B cell (primary cell): Measurements from ENCODE around the gene TRA2B. TPM values are rescaled to one million over a fixed set of nuclear protein-coding genes. Genes with fewer than 3 reads are reported as not detected.
"Not testable (repeated sequence)": the region's sequence is repeated elsewhere in the genome, so short reads cannot be mapped to it uniquely, and the experiment has no call there.

ENCODE experiments used
- ATAC-seq: fragments of 200-7000 bp; cut with Tn5 transposase; one replicate; pipeline ENCODE4 v1.10.0; 2021; ENCODE audit warnings: low read depth, mild to moderate bottlenecking, moderate number of reproducible peaks, moderate library complexity
- CTCF ChIA-PET: fragments of 350-600 bp; sonication (Branson Sonifier 250); formaldehyde crosslinking; loops from one replicate; lab custom pipeline; 2021; ENCODE audit warnings: antibody characterized with exemption, inconsistent platforms; lab: Charles Lee
- POLR2A ChIA-PET: fragments of 350-600 bp; sonication (Branson Sonifier 250); formaldehyde crosslinking; loops from one replicate; lab custom pipeline; 2021; ENCODE audit warnings: antibody characterized with exemption; lab: Charles Lee
- DNase-seq: peaks from one replicate; pipeline ENCODE4 v3.0.0; 2013
- H2AFZ ChIP-seq: 2 replicates; pipeline ENCODE4 v1.6.1; 2012; ENCODE audit warnings: mild to moderate bottlenecking, low read depth, low read length; ENCODE audit not compliant: insufficient read depth, poor library complexity, severe bottlenecking
- H3K27ac ChIP-seq, 2 donors: 1 replicate in 1 of 2; 2 replicates in 1 of 2; pipeline ENCODE4 v1.5.1; 2012 to 2013; ENCODE audit warnings: low read length in 2 of 2, mild to moderate bottlenecking in 2 of 2, moderate library complexity in 1 of 2
- H3K27me3 ChIP-seq, 4 experiments: fragments of 200-600 bp in 1 of 4; sonication (generic) in 1 of 4; replicated peaks in 1 of 4; 1 replicate in 2 of 4; 2 replicates in 2 of 4; pipeline versions ENCODE4 v1.6.1 to v1.7.0; 2013 to 2016; ENCODE audit warnings: low read length in 3 of 4, mild to moderate bottlenecking in 2 of 4, mixed read lengths in 1 of 4, moderate library complexity in 1 of 4; ENCODE audit not compliant: insufficient read depth in 4 of 4, control insufficient read depth in 3 of 4; ENCODE audit errors: control extremely low read depth in 1 of 4
- H3K36me3 ChIP-seq, 2 experiments: replicated peaks in 1 of 2; 1 replicate in 1 of 2; 2 replicates in 1 of 2; pipeline versions ENCODE4 v1.6.1 to v1.7.1; 2013; ENCODE audit warnings: low read length in 1 of 2; ENCODE audit not compliant: insufficient read depth in 2 of 2, control insufficient read depth in 1 of 2; ENCODE audit errors: control extremely low read depth in 1 of 2, extremely low read depth in 1 of 2
- H3K4me1 ChIP-seq, 2 donors: fragments of 200-600 bp in 1 of 2; sonication (generic) in 1 of 2; 1 replicate in 1 of 2; 2 replicates in 1 of 2; pipeline versions ENCODE4 v1.5.1 to v1.6.1; 2013 to 2017; ENCODE audit warnings: low read length in 2 of 2; ENCODE audit not compliant: control insufficient read depth in 2 of 2, insufficient read depth in 2 of 2
- H3K4me2 ChIP-seq: replicated peaks from 2 replicates; pipeline ENCODE3; 2012; ENCODE audit warnings: mild to moderate bottlenecking, low read depth, low read length; ENCODE audit not compliant: poor library complexity, severe bottlenecking
- H3K4me3 ChIP-seq, 5 experiments: fragments of 200-600 bp in 1 of 5; sonication (generic) in 1 of 5; 1 replicate in 3 of 5; 2 replicates in 2 of 5; pipeline versions ENCODE4 v1.5.1 to v1.7.0; 2011 to 2016; ENCODE audit warnings: low read length in 4 of 5, mild to moderate bottlenecking in 4 of 5, low read depth in 2 of 5, control low read depth in 1 of 5, moderate library complexity in 1 of 5; ENCODE audit not compliant: insufficient read depth in 1 of 5; ENCODE audit errors: control extremely low read depth in 1 of 5, extremely low read depth in 1 of 5
- H3K79me2 ChIP-seq: fragments of 200-600 bp; sonication (generic); one replicate; pipeline ENCODE4 v1.6.0; 2016; ENCODE audit warnings: low read length; ENCODE audit not compliant: control insufficient read depth, insufficient read depth
- H3K9ac ChIP-seq: fragments of 200-600 bp; sonication (generic); 2 replicates; pipeline ENCODE4 v1.6.1; 2017; ENCODE audit warnings: mild to moderate bottlenecking, low read length, moderate library complexity
- H3K9me3 ChIP-seq, 3 donors: one replicate each; pipeline versions ENCODE4 v1.6.1 to v1.7.1; 2013; ENCODE audit warnings: low read length in 2 of 3; ENCODE audit not compliant: control insufficient read depth in 2 of 3, insufficient read depth in 1 of 3; ENCODE audit errors: control extremely low read depth in 1 of 3
- H4K20me1 ChIP-seq: 2 replicates; pipeline ENCODE4 v1.6.0; 2012; ENCODE audit warnings: mild to moderate bottlenecking, low read length; ENCODE audit not compliant: insufficient read depth, control insufficient read depth, poor library complexity, severe bottlenecking
- H3K27ac Mint-ChIP-seq: one replicate; pipeline ENCODE4 v1.8.0; 2021; ENCODE audit warnings: mixed read lengths
- H3K27me3 Mint-ChIP-seq: one replicate; pipeline ENCODE4 v1.8.0; 2021; ENCODE audit warnings: mixed read lengths
- H3K4me1 Mint-ChIP-seq: one replicate; pipeline ENCODE4 v1.8.0; 2021; ENCODE audit warnings: mixed read lengths
- H3K4me3 Mint-ChIP-seq: one replicate; pipeline ENCODE4 v1.8.0; 2021; ENCODE audit warnings: mixed read lengths
- H3K9me3 Mint-ChIP-seq: one replicate; pipeline ENCODE4 v1.8.0; 2022; ENCODE audit warnings: mixed read lengths; ENCODE audit not compliant: insufficient read depth
- EZH2 ChIP-seq: IDR thresholded peaks from 2 replicates; pipeline ENCODE4 v1.6.1; 2012; ENCODE audit warnings: borderline replicate concordance, low read depth, mild to moderate bottlenecking, moderate library complexity, low read length; ENCODE audit not compliant: insufficient read depth, poor library complexity, severe bottlenecking
- WGBS: methylation state at CpG from one replicate; pipeline ENCODE4 v1.1.5; 2013; ENCODE audit warnings: missing lambda C conversion rate; ENCODE audit not compliant: insufficient coverage; 5-methylcytosine and 5-hydroxymethylcytosine counted together
- intact Hi-C: fragments of 100-400 bp; cut with micrococcal nuclease; formaldehyde crosslinking; loops from one replicate; pipeline ENCODE4 v1.10.0; 2022
- polyA plus RNA-seq: library from polyadenylated mRNA; depleted of rRNA; stranded (reverse); fragments of >200 nt; gene quantifications from 2 replicates; pipeline ENCODE4 v1.2.3, GENCODE V29; 2012
- total RNA-seq, 2 donors: library from RNA; stranded (reverse); fragments of 120-200 nt in 1 of 2; gene quantifications; 1 replicate in 1 of 2; 2 replicates in 1 of 2; pipeline versions ENCODE4 v1.2.3 to v1.2.4, GENCODE V29; 2013 to 2022
- TF ChIP-seq, protein P1 (sequence below): fragments of 200-600 bp; IDR thresholded peaks from one replicate; pipeline ENCODE4 v1.8.0; 2022; ENCODE audit warnings: antibody characterized with exemption, mild to moderate bottlenecking

Gene TRA2B
- total and polyA plus RNA-seq, 2 donors (not counting 1 experiment from before 2014, with no cell fraction given): 220 to 1,062 TPM

DNA sequence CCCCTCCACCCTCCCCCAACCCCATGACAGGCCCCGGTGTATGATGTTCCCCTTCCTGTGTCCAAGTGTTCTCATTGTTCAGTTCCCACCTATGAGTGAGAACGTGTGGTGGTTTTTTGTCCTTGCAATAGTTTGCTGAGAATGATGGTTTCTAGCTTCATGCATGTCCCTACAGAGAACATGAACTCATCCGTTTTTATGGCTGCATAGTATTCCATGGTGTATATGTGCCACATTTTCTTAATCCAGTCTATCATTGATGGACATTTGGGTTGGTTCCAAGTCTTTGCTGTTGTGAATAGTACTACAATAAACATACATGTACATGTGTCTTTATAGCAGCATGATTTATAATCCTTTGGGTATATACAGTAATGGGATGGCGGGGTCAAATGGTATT, 27.9 kb downstream of the TRA2B start:
- CTCF ChIA-PET, H3K4me1 ChIP-seq, H3K4me1 Mint-ChIP-seq, H3K27ac ChIP-seq, H3K27ac Mint-ChIP-seq, H3K4me3 ChIP-seq, ATAC-seq, H2AFZ ChIP-seq, H3K4me2 ChIP-seq, H3K9me3 Mint-ChIP-seq, H3K9ac ChIP-seq, H3K9me3 ChIP-seq, H3K79me2 ChIP-seq, DNase-seq, H3K27me3 ChIP-seq, H3K27me3 Mint-ChIP-seq, intact Hi-C loops, H3K4me3 Mint-ChIP-seq, POLR2A ChIA-PET, H4K20me1 ChIP-seq: not testable (repeated sequence)
- H3K36me3 ChIP-seq: peaks cover 0 to 12% of the 10 kb centered on the region in 2 experiments
- no CpG with 5 or more reads among the region's 4 CpGs for WGBS

GRCh38 chr3:185900228-185900627, 37.6 kb downstream of the TRA2B start:
- no peaks in the 10 kb centered on the region for H3K27me3 ChIP-seq
- Mint-ChIP-seq H3K4me1 (no peaks in the 10 kb centered on the region), H3K27ac (no peak overlapping the region), H3K27me3 (peaks cover 19% of the 10 kb centered on the region), H3K9me3 (no peaks in the 10 kb centered on the region), H3K4me3 (no peak overlapping the region)
- no peaks in the 10 kb centered on the region for H3K4me1 ChIP-seq
- no peak overlapping the region for H3K27ac ChIP-seq
- no peaks in the 10 kb centered on the region for H3K36me3 ChIP-seq
- no peaks in the 10 kb centered on the region for H3K79me2 ChIP-seq
- no peak overlapping the region for H3K9ac ChIP-seq
- TF ChIP-seq, protein P1, sequence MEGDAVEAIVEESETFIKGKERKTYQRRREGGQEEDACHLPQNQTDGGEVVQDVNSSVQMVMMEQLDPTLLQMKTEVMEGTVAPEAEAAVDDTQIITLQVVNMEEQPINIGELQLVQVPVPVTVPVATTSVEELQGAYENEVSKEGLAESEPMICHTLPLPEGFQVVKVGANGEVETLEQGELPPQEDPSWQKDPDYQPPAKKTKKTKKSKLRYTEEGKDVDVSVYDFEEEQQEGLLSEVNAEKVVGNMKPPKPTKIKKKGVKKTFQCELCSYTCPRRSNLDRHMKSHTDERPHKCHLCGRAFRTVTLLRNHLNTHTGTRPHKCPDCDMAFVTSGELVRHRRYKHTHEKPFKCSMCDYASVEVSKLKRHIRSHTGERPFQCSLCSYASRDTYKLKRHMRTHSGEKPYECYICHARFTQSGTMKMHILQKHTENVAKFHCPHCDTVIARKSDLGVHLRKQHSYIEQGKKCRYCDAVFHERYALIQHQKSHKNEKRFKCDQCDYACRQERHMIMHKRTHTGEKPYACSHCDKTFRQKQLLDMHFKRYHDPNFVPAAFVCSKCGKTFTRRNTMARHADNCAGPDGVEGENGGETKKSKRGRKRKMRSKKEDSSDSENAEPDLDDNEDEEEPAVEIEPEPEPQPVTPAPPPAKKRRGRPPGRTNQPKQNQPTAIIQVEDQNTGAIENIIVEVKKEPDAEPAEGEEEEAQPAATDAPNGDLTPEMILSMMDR: no peak
- TF ChIP-seq EZH2: no peak
- ATAC-seq (no peak), DNase-seq (no peak)
- H3K4me2 ChIP-seq: no peak overlapping the region
- H3K4me3 ChIP-seq: no peak overlapping the region
- ChIA-PET CTCF (no interaction called here), POLR2A (no interaction called here)
- H4K20me1 ChIP-seq: no peaks in the 10 kb centered on the region
- WGBS: no CpG with 5 or more reads among the region's 1 CpG
- H2AFZ ChIP-seq: no peak overlapping the region
- intact Hi-C loops: no loop called here
- peaks cover 0 to 9% (median 0%) of the 10 kb centered on the region in 3 donors for H3K9me3 ChIP-seq
